HG03442 (cell line): Measurements from ENCODE around the gene DENND1C.

Experiments
- ATAC-seq: cut with Tn5 transposase; IDR thresholded peaks from one replicate; pipeline ENCODE4 v1.9.1; 2021; ENCODE audit warnings: mild to moderate bottlenecking, moderate library complexity; ENCODE audit not compliant: unreplicated experiment

The DENND1C gene

DNA sequence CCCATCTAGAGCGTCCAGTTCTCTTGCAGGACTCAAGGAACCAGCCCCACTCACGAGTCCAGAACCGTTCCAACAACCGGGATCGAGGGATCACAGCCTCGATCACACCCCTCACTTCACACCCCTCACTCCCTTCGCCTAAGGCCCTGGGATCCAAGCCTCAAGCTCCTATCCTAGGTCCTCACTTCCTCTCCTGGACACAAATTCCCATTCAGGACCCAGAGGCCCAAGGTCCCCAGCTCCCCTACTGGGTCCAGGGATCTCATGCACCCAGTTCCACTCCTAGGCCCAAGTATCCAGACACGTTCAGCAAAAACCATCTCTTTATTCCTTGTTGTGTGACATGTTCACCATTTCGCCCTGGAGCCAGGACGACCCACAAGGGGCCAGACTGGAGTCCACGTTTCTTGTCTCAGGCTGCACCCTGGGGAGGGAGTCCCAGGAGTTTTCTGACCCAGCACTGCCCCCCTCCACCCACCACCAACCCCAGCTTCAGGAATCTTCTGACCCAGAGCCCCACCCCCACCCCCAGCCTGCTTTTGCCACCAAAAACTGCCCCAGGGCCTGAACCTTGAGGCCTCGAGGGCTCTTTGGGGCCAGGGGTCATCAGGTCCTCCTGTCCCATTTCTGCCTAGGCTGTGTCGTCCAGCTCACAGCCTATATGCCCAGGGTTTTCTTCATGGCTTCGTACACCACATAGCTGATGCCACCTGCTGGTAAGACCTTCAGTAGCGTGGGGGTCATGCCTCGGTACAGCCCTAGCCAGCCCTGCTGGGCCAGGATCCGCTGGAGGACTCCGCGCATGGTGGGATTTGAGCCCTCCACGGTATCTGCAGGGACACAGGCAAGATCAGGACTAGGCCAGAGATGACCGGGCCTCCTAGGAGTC, 55.6 kb downstream of the DENND1C start:
- ATAC-seq: no peak

DNA sequence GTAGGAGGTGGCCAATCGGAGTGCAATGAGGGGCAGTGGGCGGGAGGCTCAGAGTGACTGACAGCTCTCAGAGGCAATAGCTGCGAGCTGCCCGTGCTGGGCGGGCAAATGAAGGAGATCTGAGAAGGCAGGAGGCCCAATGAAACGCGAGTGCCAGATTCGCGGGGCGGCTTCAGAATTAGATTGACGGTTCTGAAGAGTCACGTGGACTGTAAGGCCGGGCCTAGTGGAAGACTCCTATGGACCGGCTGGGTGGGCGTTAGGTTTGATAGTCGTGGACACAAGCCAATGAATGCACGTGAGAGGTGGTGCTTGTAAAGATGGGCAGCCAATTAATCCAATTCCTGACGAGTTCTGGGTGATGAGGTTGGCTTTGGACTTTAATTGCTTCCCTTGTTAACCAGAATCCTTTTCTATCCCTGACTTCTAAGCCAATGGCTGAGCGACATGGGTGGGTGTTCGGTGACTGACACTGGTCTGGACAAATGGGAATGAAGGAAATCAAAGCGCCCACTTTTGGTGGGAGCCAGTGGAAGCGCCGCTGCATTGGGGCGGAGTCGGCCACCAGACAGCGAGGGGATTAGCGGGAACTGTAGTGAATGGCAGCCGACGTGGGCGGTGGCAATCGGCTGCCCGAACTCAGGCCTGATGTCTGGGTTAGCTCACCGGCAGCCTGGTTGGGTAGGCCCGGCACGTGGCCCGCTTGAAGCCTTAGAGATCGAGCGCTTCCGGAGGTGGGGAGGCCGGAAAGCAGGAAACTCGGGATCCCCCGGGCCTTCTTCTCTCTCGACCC, 56.5 kb downstream of the DENND1C start:
- ATAC-seq: peak; percentile 84

DNA sequence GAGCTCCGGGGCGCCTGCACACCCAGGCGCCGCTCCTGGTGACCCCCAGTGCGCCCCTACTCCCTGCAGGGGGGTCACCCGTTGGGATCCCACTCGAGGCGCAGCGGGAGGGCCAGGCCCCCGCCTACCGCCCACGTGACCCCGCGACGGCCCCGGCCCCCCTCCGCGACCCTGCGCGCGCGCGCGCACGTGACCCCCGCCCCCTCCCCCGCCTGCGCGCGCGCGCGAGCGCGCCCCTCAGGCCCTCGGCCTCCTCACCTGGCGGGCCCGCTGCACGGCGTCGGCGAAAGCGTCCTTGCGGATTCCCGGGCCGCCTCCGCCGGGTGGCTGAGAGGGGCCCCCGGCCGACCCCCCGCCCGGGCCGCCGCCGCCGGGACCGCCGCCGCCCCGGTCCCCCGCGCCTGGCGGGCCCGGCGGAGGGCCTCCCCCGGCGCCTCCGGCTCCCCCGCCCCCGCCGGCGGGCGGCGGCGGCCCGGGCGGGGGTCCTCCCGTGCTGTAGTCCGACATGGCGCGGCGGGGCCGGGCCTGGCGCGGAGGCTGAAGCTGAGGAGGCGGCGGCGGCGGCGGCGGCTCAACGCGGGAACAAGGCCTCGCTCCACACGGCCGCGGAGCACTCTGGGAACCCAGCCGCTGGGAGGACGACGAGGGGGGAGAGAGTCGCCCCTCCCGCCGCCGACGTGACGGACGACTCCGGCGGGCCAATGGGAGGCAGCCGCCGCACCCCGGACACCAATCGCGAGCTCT, 57.2 kb downstream of the DENND1C start, which contains the start of gene KHSRP:
Gene KHSRP (minus strand): TSS at position 617 of the 744 bp plus-strand sequence. CDS start 110 bp downstream, at position 507.
- no peak for ATAC-seq

DNA sequence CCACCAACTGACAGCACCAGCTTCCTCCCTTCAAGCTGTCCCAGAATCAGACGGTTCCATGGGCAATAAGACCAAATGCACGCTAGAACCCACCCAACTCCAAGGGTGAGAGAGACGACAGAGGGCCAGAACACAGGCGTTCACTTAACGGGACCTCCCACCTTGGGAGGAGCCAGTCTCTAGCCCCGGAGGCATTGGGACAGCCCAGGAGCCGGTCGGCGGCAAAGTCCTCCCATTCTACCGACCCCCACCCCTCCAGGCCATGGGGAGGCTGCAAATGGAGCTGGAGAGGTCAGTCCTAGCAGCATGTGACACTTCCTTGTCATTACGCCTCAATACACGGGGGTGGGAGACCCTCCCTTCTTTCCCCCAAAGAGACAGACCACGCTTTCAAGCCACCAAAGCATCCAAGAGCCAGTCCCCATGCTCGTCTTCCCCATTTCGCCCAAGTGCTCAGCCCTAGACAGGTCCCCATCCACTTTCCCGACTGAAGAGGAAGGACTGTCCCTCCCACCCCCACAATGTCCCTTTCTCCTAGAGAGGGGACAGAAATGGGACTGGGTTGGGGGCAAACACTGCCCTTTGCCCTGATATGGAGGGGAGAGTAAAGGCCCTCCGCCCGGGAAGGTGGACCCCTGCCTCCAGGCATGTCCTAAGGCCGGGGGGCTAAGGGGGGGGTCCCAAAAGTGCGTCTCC, 57.9 kb downstream of the DENND1C start:
- ATAC-seq: no peak

DNA sequence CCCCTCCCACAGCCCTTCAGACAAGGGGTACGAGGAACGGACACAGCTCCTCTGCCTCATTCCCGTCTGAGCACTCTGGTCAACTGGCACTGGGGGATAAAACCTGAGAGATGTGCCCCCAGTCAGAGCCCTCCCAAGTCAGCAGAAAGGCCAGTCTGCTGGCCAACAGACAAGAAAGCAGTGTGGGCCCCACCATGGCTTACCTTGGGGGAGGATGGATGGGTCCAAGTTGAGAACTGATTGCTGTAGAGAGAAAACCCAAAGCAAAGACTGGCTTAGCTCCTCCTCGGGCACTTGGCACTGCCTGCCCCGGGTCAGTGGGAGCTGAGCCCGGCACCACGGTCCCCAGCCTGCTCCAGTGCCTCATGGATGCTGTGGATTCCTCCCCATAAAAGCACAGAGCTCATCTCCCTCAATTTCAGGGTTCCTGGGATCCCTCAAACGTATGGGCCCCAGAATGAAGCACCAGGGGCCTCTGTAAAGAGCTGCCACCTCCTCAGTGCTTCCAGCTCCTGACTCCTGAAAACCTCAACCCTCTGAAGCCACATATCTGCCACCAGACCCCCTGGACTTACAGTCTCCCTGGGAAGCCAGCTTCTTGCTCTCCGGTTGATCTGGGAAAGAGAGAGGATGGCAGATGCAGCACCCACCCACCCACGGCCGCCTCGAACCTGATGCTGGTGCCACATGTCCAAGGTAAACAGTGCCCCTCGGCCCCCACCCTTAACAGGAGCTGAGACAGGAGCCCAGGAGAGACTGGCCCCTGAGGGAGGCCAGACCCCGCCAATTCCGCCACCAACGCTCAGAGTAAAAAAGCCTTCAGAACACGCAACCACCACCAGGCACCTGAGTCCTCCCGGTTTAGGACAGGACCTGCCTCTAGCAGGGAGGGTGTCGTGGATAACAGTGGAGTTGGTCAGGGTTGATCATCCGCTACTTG, 60.2 kb downstream of the DENND1C start:
- no peak for ATAC-seq

DNA sequence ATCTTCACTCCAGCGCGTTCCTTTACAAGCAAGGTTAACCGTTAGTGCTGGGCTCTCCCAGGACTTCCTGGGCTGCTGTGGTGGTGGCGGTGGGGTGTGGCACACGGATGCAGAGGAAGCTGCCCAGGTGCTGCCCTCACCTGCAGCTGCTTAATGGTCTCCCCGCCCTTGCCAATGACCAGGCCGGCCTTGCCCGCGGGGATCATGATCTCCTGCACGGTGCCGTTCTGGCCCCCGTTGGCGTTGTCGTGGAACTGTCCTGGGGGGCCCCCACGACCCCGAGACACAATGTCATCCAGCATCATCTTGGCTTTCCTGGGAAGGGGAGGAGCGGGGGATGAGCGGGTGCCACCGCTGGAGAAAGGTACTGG, 63.0 kb downstream of the DENND1C start:
- ATAC-seq: no peak

DNA sequence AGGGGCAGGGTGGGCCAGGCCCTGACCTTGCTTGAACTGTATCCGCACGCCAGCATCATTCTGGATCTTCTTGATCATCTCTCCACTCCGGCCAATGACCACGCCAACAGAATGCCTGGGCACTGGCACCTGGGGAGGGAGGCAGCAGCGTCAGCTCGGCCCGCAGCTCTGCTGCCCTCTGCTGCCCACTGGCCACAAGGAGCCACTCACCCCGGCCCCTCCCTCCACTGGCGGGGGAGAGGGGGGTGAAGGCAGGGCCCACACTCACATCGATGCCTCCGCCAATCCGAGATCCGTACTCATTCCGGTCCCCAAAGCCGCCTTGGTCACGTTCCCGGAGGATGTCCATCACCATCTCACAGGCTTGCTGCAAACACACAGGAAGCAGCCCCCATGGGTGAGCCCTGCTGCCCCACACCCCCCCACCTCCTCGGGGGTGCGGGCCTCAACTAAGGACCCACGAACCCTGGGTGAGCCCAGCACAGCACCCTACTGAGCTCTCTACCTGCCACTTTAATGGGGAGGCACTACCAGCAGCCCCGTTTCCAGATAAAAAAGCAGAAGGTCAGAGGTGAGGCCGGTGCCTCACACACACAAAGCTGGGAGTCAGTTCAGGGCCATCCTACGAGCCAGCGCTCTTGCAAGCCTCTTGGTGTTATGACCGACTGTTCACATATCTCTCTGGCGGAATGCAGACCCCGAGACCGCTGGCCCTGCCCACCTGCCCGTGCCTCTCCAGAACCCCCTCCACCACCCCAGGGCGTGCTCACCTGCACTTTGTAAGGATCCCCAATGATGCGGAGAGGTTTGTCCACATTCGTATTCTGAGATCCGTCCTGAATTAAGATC, 63.6 kb downstream of the DENND1C start:
- ATAC-seq: no peak
